IPS DF 4.7 (cell line): ENCODE data around the gene PAK3.

Source experiments
- DNase-seq: peaks from one replicate; pipeline ENCODE4 v3.0.0-alpha.2; 2013; ENCODE audit warnings: low spot score; ENCODE audit errors: extremely low read depth

Gene PAK3

DNA sequence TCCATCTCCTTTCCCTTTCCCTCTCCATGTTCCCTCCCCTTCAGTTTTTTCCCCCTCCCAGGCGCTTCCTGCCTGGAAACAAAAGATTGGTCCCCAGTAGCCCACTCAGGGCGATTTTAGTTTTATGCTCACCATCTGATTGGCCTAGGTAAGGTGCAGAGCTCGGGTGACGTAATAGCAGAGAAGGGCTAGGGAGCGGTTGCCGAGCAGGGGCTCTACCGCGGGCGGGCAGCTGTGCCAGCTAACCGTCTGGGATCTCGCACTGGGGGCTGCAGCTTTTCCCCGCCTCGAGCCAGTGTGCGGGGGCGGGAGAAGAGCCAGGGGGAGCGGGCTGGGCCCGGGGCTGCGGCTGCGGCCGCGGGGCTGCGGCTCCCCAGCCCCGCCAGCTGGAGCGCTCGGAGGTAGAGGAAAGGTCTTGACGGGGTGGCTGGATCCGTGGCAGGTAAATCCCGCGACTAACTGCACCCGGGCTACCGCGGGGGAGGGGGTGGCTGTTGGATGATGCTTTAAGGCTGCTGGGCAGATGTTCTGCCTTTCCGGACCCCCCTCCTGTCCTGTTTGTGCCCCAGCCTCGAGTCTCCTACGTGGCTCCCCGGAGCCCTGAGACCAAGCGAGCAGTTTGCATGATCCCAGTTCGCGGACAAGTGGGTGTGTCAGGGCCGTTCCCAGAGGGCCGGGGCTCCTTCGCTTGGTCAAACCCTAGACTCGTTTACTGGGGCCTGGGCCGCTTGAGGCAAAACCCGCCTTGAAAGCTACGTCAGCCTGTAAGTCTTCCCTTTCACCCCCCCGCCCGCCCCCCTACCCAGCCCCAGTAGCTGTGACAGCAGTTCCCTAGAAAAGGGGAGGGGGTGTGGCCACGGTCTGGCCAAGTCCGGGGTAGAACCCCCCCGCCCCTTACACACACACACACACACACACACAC lies at the start of gene PAK3:
Gene PAK3, plus strand, starts transcription at position 218 of the 922 bp plus-strand sequence. CDS start 26,913 bp downstream, outside the sequence.
- no peak for DNase-seq

DNA sequence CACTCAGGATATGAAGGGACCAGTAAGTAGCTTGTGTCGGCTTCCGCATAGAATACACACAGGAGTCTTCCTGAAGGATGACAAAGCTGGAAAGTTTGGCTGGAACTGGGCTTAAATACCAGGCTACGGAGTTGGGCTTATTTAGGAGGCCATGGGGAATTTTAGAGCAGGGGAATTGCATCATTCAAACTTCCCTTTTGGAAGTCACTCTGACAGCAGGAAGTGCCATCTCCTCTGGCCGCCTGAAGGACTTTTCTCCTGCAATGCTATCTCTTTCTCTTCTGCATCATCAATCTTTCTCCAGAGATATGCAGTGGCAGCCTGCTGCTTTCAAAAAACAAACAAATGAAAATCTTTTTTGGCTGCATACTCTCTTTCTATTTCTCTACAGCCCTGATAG lies 48.4 kb upstream of the PAK3 start:
- DNase-seq: no peak

DNA sequence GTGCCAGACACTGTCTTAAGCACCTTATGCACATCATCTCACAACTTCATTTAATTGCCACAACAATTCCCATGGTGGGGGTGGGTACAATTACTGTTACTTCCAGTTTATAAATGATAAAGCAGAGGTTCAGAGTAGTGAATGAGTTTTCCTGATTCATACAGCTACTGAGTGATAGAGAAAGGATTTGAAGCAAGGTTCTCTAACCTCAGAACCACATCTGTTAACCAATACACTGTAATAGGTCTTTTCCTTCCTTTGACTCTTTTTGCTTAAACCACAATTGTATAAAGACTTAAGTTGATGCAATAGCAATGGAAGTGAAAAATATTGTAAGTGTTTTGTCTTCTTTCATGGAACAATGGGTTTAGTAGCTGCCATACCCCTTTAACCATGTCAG lies 43.5 kb upstream of the PAK3 start:
- no peak for DNase-seq

DNA sequence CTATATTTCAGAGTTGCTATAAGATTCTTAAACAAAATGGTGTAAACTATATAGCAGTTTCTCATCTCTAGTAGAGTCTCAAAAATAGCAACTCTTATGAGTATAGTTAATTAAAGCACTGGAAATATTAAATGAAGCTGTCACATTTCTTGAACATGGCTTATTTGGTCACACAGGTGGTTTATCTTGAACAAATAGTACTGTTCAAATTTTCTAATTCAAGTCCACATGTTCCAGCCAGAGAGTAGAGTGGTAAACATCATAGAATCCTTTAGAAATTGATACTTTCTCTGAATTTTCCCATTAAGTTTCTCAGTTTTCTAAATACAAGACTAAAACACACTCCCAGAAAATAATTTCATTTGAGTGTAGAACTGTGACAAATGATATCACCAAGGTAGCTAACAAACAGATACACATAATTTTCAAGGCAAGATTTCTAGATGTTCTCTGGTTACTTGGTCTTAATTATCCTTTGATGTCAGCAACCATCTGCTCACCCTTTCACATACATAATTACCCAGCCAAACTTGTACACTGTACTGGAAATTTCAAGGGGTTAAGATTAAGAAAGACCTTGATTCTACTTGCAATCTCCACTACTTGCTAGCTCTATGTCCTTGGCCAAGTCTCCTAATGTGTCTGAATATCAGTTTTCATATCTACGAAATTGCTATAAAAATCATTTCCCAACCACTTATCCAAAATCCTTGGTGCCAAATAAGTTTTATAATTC lies 24.3 kb upstream of the PAK3 start:
- DNase-seq: no peak

DNA sequence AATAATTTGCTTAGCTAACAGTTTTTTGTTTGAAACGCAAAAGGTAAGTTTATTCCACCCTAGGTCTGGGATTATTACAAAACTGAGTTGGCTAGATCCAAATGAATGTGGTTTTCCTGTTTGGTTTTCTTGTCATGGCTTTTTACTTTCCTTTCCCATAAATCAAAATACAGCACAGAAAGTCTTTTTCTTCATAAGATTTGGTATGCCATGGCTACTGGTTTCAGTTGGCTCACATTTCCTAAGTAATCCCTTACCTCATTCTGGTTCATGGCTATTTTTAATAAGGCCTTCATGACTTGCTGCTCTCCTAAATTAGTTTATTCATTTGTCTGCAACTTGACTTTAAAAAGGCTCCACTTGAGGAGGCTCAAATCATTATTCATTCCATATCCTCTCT lies 12.9 kb upstream of the PAK3 start:
- no peak for DNase-seq

DNA sequence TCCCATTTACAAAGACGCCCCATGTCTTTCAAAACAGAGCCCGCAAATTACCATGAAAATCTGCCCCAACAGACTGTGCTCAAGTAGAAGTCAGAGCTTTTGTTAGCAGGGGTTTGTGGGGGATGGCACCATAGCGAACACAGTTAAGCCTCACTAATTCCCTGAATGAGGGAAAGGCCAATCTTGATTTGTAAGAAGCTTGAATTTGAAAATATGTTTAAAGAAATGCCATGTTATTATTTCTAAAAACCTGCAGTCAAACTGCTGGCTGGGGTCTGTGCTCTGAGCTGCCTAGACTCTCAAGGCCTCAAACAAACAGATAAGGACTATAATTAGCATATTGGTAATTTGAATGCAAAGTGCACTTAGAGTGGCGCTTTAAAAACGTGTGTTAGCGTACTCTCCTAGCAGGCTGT lies 9.4 kb upstream of the PAK3 start:
- no peak for DNase-seq

DNA sequence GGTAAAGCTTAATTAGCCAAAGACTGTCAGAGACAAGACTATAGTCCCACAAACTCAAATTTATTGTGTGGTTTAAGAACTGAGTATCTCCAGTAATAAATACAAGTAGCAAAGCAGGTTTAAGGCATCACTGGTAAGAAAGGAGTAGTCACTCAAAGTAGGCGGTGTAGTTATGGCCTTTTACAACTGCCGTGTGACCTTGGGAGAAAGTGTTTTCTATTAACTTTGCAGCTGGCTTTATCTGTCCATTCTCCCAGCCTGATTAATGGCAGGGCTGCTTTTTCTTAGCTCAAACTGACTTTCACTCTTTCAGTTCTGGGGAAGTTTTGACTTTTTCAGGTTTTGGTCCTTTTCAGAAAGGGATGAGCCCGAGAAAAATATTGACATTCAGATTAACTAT lies 7.4 kb upstream of the PAK3 start:
- DNase-seq: no peak

DNA sequence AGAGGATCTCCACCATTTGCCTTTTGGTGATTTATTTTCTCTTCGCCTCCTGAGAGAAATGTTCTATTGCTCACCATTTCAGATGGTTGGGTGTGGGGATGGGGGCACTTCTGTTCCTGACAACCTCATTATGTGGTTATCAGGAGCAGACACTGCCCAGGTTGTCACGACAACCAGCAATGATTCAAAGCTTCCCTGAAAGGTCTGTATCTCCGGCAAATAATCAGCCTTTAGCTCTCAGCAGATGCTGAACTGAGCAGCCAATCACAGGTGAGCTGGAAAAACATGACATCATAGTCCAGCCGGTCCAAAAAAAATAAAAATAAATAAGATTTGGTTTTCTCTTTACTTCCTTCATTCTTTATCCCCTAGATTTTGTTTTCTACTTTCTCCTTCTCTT lies 5.5 kb upstream of the PAK3 start:
- no peak for DNase-seq

DNA sequence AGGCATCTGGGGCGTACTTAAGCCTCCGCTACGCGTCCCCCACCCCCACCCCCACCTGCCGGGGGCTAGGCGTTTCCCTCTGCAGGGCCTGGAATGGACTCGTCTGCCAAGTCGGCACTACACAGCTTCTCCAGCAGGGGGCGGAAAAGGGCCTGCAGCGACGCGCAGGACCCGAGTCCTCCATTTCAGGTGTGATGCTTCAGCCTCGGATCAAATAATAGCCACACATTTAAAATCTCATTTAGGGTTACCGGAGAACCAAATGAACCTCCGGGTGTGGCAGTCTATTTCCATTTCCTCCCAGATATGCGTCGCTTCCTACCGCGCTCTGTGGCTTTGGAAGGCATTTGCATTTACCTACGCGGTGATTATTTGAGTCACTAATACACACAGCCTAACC lies 2.9 kb downstream of the PAK3 start:
- no peak for DNase-seq

DNA sequence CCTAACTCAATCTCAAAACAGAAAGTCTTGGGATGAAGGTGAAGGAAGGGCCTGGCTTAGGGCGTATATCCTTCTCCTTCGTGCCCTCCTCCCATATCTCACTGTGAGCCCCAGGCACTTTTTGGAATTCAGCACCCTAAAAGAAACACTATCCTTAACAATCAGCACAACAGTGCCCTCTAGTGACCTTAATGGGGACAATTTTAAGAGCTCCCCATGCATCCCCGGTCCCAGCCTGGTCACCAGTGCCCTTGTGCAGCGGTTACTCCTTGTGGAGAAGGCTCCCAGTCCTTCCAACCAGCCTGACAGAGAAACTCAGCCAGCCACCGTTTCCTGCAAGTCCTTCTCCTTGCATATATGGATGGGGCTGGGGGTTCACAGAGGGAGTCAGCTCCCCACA lies 4.2 kb downstream of the PAK3 start:
- no peak for DNase-seq

DNA sequence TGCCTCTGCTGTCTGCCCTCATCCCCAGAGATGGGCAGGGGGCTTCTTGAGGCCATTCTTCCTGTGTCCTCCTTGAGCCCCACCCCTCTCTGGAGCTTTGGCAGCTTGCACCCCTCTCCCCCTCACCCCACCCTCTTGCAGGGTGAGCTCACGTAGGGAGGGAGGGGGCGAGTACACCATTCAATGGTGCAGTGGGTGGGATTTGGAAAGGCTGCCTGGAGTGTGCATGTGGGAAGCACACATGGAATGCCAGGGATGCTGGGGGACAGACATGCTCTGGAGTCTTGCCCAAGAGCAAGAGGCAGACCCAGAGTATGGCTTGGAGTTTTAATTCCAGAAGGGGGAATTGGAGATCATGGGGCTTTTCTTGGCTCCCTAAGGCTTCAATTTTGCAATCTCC lies 5.6 kb downstream of the PAK3 start:
- no peak for DNase-seq

DNA sequence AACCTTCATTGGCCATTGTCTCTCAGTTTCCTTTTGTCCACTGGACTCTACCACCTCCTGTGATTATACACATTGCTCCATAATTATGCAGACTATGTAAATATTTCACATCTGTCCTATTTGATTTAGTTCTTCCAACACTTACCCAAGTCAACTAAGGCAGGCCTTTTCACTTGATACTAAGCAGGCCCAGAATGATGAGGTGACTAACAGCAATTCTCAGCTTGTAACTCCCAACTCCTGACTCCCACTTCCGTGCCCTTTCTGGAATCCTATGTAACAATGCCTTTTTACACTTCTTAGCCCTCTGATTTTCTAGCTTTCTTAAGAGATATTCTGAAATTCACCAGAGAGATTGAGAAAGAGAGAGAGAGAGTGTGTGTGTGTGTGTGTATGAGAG lies 6.6 kb downstream of the PAK3 start:
- DNase-seq: no peak

DNA sequence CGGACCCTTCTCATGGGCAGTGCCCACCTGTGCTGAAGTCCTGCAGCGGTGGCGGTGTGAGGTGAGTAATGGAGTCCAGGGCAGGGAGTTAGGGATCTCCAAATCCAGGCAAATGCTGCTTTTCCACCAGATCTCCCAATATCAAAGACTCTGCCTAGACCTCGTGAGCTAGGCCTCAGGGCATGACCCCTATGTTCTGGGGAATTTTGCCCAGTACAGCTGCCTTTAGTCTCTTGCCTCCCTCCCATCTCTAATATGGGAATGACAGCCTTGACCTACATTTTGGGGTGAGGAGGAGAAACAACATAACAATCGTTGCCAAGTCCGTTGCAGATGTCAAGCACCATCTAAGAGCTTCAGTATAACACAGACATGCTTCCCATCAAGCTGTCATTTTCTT lies 7.3 kb downstream of the PAK3 start:
- no peak for DNase-seq

DNA sequence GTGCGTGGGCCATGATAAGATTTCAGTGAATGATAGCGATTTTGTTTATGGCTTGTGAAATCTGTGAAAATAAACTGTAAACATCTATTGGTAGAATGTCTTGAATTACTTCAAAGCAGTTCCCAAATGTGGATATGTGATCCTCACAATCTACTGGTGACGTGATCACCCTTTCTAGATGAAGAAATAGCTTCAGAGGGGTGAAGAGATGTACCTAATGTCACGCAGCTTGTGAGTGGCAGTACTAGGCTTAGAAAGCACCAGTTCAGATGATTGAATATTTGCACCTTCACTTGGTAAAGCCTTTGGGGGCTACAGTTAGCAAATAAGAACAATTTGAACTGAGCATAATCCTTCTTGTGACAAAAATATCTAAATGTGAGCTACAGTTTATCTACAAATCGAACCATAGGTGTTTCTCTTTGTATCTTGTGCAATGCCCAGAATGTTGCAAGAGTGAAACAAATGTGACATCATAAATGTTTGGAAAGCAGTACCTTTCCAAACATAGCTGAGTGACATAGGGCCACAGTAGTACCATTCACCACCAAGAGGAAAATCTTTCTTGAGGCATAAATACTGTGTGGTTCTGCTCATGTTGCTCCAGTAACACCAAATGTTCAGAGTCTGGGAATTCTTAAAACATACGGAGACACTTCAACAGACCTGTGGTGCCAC lies 14.2 kb downstream of the PAK3 start:
- DNase-seq: no peak

DNA sequence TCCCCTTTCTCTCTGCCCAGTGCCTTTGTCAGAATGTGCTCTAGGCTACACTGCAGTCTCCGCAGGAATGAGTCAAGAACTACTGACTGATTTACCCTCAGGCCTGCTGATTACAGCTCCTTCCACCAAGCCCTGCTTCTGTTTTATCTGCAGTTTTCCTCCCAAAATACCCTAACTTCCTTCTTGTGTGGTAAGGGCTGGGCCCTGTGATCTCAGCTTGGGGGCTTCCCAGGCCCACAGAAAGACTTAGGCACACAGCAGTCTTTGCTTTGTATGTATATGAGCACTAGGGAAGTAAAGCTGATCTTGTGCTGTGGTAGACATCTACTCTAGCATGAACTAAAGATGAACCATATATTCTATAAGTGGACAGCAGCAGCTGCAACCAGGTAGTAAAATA lies 18.8 kb downstream of the PAK3 start:
- no peak for DNase-seq

DNA sequence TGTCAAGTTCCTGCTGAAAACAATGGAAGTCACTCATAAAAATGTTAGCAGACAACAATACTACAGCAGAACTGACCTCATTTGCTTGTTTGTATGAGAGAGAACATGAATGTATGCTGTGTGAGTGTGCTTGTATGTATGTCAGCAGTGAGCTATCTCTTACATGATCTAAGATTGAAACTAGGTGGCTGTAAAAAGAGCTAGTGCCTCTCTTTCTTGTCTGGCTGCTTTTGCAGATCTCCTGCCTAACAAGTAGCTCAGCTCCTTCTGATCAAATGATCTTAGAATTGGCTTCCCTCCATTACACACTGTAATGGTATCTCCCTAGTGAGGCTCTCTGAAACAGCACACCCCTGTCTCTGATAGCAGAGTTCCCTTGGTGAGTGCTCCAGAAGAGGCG lies 20.7 kb downstream of the PAK3 start:
- no peak for DNase-seq

DNA sequence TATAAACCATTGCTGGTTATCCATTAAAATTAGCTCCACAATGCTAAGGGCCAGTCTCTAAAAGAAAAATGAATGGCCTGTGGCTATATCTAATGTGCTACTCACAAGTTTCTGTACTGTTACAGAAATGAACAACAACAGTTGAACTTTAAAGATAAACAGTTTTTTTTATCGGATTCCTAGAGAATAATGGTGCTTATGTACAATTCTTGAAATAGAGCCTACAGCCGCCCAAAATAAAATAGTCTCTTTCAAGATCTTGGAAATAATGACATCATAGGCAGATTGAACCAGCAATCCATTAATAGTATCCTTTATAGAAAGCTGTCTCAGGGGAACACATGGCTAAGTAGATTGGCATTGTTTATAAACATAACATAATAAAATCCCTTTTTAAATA lies 23.4 kb downstream of the PAK3 start:
- DNase-seq: no peak

DNA sequence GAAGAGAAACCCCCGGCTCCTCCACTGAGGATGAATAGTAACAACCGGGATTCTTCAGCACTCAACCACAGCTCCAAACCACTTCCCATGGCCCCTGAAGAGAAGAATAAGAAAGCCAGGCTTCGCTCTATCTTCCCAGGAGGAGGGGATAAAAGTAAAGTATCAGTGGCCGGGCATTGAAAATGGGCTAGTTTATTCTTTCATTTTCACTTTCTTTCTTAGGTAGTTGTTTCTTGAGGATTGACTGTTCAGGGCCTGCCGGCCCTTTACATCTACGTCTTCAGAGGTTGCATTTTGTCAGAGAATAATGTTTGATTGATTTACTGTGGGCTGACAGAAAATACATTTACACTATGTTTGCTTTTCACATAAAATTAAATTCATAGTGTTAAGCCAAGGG lies 27.1 kb downstream of the PAK3 start:
- DNase-seq: no peak

DNA sequence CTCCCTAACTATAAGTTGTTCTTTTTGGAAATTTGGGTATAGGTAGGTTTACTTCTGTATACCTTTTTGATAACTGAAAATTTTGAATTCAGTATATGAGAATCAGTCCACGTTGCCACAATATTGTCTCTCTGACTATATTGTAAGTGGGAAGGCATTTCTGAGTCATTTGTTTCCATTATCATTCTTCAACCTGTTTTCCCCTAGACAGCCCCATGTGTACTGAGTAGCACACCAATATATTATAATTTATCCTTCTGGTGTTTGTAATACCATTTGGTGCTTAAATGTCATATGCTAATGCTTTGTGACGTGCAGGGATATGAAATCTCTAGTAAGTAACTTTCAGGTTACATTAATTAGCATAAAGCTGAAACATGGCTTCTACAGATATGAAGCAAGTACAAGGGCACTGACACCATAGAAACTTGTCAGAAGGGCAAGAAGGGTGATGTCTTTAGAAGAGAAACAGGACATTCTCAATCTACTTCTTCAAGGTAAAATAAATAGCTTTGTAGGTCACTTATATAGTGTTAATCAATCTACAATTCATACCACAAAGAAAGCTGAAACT lies 27.7 kb downstream of the PAK3 start:
- no peak for DNase-seq

DNA sequence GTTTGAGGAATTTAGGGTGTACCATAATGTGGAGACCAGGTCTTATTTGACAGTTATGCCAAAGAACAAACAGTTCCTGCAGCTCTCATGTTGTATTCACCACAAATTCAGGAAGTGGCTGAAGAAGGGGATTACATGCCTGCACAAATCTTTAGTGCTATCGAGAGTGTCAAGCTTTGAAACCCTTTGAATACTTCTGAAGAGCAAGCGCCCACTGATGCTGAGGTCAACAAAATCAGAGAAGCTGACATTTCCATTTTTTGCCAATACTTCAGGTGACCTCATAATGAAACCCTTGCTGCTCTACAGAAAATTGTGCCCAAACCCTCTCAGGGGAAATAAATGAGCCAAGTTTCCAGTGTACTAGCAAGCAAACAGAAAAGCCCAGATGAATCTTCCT lies 28.4 kb downstream of the PAK3 start:
- no peak for DNase-seq

DNA sequence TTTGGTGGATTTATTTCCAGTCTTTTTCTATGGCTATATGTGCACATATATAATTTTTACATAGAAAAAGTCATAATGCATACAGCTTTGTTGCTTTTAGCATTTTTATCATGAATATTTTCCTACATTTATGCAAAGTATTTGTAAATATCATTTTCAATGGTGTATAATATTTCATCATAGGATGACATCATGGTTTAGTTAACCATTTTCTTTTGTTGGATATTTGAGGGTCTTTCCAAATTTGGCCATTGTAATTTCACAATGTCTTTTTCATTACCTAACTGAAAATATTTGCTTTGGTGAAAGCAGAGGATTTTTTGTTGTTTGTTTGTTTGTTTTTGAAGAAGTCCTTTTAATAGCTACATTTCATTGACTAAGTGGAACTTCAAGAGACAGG lies 31.0 kb downstream of the PAK3 start:
- DNase-seq: no peak

DNA sequence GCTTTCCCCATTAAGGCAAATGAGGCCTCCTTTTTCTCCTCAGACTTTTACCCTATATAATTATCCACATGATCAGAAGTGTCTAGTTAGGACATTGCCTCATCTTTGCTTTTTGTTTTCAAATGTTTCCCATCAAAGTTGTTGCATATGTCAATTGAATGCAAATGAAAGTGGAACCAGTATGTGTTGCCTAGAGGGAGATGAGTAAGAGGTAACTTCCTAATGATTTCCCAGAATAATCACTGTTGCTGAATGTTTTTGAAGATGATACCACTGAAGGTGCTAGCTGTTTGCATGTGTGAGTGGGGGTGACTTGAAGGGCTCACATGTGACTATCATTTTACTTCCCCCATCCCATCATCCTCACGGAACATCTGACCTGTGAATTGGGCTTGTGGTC lies 33.9 kb downstream of the PAK3 start:
- DNase-seq: no peak
